HG02885 (cell line): Measurements from ENCODE around the gene UPF3B.
"Not testable (repeated sequence)": the region's sequence is repeated elsewhere in the genome, so short reads cannot be mapped to it uniquely, and the experiment has no call there.

ENCODE experiments used
- ATAC-seq: cut with Tn5 transposase; IDR thresholded peaks from one replicate; pipeline ENCODE4 v1.9.1; 2021; ENCODE audit warnings: mild to moderate bottlenecking; ENCODE audit not compliant: unreplicated experiment, poor library complexity

The UPF3B gene, protein sequence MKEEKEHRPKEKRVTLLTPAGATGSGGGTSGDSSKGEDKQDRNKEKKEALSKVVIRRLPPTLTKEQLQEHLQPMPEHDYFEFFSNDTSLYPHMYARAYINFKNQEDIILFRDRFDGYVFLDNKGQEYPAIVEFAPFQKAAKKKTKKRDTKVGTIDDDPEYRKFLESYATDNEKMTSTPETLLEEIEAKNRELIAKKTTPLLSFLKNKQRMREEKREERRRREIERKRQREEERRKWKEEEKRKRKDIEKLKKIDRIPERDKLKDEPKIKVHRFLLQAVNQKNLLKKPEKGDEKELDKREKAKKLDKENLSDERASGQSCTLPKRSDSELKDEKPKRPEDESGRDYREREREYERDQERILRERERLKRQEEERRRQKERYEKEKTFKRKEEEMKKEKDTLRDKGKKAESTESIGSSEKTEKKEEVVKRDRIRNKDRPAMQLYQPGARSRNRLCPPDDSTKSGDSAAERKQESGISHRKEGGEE

DNA sequence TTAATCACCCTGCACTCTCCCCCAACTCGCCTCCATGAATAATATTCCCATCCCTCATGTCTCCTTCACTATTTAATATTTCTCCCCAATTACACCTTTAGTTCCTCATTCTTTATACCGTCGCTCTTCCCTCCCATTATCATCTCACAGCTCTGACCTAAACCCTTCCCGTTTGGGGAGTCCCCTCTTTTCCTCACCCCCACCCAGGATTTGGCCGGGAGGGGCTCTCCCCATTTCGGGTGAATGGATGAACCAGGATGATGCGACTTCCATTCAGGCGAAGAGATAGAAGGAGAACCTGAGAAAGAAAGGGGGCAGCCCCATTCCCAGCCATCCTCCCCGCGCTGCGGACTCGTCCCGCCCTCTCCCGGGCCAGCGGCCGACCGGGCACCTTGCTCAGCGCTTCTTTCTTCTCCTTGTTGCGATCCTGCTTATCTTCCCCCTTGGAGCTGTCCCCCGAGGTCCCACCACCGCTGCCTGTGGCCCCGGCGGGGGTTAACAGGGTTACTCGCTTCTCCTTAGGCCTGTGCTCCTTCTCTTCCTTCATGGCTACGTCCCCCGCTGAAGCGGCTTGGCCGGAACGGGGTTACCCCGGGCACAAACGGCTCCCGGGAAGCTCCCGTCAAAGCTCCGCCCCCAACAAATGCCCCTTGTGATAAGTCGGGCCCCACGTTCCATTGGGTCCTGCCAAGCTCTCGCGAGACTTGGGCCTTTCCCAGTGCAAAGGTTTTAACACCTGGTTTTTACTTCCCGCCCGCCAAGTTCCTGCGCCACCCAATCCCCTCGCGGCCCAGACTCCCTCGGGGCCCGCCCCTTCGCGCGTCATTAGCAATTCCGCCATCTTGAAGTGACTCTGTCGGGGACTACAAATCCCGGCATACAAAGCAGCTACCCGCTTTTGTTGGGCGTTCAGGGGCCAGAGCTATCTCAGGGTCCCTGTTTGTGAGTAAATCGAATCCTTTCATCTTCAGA is at the start of gene UPF3B:
TSS of gene UPF3B (minus strand) at position 582 of the 972 bp plus-strand sequence. CDS start at position 547, 35 bp downstream.
- ATAC-seq = peak; percentile 97

DNA sequence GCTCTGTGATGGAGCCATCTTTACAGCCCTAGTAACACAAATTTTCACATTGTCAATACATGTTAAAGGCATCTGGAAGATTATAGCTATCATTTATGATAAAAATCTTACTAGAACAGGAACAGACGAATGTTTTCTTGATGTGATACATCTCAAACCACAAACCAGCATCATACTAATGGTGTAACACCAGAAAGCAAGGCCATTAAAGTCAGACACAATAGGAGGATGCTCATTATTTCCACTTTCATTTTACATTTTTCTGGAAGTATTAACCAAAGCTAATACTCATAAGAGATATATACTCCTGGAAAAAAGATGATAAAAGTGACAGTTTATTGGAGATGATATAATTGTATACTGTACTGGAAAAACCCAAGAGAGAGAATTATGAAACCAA is 48.2 kb upstream of the UPF3B start:
- ATAC-seq = no peak

DNA sequence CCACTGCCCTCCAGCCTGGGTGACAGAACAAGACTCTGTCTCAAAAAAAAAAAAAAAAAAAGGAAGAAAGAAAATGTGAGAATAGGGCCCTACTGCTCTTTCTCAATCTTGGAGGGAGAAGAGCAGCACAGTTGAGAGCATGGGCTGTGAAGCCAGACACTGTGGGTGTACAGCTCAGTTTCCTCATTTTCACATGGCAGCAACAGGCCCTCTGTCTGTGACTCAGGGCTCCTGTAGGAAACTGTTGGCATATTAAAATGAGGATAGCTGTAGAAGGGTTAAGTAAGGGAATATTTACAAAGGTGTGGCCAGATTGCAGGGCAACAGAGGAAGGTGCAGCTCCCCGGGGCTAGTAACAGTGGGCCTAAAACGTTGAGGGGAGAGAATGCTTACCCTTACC is 46.4 kb upstream of the UPF3B start:
- no peak for ATAC-seq

DNA sequence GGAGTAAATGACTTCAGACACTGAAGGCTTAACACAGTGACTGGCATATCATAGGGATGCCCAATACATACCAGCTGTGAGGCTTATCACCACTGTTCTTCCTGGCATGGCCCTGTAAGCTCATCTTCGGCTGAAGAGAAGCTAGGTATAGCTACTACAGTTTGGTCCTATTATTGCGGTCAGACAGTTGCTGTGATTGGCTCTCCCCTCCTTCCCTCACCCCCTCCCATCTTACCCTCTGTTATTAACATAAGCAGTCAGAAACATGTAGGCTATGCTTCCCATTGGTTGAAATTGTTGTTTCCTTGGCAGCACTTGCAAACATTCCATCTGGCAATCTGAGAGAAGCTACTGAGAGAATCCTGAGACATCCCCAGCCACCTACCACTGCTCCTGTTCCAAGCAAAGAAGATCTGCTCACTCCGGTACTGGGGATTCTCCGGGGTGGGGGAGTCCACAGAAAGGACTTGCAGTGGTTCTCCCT is 43.1 kb upstream of the UPF3B start, which contains the start of gene AKAP14:
TSS of gene AKAP14 (plus strand) at position 51 of the 484 bp plus-strand sequence. CDS start 7,331 bp downstream, outside the sequence.
- no peak for ATAC-seq

DNA sequence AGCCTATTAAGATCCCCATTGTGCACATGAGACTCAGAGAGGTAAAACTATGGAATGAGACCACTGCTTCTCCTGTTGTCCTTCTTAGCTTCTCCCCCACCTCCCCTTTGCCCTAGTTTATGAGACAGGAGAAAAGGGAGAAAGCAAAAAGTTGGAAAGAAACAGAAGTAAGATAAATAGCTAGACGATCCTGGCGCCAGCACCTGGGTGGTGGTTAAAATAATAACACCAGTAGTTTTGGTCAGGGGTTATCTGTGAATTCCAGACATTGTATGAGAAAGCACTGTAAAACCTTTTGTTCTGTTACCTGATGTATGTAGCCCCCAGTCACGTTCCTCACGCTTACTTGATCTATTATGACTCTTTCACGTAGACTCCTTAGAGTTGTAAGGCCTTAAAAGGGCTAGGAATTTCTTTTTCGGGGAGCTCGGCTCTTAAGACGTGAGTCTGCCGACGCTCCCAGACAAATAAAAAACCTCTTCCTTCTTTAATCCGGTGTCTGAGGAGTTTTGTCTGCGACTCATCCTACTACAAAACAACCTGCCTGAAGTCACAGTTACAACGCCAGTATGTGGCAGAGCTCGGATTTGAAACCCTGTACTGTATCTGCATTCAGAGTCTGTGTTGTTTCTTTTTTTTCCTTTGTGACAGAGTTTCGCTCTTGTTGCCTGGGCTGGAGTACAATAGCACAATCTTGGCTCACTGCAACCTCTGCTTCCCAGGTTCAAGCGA is 39.4 kb upstream of the UPF3B start:
- not testable (repeated sequence) for ATAC-seq

DNA sequence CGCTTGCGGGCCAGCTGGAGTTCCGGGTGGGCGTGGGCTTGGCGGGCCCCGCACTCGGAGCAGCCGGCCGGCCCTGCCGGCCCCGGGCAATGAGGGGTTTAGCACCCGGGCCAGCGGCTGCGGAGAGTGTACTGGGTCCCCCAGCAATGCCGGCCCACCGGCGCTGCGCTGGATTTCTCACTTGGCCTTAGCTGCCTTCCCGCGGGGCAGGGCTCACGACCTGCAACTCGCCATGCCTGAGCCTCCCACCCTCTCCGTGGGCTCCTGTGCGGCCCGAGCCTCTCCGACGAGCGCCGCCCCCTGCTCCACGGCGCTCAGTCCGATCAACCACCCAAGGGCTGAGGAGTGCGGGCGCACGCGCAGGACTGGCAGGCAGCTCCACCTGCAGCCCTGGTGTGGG is 37.9 kb upstream of the UPF3B start:
- not testable (repeated sequence) for ATAC-seq

DNA sequence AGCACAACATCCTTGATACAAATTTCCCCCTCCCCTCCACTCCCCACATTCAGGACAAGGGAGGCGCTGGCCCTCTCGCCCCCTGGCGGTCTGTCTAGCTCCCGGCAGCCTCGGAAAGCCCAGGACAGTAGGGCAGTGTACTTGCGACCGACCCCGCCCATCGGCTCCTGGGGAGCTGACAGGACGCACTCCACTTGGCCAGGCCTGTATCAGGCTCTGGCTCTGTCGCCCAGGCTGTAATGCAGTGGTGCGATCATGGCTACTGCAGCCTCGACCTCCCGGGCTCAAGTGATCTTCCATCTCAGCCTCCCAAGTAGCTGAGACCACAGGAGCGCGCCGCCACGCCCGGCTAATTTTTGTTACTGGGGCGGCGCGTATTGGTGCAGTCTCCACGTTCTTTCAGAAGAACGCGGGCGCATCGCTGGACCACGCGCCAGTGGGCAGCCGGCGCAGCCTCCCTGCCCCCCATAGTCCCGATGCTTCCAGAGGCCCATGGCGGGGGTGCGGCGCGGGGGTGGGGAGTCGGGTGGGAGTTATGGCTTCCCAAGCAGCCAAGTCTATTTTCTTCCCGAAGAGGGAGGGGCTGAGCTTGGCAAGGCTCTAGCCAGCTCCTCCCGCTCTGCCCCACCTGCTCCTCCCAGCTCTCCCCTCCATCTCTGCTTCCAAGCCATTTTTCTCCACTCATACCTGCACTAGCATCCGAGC is 35.1 kb upstream of the UPF3B start:
- peak; percentile 86 for ATAC-seq

DNA sequence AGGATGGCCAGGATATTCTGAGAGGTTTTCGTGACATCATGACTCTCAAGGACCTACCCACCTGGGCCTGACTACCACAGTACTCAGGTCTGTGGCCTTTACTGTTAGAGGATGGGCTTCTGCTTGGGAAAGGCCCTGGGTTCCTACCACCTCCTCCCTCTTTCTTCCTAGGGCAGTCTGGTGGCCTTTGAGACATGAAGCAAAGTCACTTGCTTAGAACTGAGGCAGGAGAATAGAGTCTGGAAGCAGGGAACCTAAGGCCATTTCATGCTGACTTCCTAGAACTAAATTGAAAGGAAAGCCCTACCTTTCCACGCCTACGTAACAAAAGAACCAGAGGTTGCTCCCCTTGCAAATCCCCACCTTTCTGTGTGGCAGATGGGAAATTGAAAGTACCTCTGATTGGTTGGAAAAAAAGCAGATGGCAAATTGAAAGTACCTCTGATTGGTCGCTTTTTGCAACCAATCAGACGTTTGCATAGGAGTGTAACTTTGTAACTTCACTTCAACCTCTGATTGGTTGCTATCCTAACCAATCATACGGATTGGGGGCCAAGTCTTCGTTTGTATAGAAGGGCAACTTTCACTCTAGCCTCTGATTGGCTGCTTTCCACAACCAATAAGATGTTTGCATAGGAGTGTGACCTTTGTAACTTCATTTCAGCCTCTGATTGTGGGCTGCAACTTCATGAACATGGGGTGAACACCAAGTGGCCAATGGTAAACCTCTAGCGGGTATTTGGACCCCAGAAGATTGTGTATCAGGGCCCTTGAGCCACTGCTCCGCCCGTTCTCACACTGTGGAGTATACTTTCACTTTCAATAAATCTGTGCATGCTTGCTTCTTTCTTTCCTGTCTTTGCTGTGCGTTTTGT is 33.0 kb upstream of the UPF3B start:
- ATAC-seq = no peak

DNA sequence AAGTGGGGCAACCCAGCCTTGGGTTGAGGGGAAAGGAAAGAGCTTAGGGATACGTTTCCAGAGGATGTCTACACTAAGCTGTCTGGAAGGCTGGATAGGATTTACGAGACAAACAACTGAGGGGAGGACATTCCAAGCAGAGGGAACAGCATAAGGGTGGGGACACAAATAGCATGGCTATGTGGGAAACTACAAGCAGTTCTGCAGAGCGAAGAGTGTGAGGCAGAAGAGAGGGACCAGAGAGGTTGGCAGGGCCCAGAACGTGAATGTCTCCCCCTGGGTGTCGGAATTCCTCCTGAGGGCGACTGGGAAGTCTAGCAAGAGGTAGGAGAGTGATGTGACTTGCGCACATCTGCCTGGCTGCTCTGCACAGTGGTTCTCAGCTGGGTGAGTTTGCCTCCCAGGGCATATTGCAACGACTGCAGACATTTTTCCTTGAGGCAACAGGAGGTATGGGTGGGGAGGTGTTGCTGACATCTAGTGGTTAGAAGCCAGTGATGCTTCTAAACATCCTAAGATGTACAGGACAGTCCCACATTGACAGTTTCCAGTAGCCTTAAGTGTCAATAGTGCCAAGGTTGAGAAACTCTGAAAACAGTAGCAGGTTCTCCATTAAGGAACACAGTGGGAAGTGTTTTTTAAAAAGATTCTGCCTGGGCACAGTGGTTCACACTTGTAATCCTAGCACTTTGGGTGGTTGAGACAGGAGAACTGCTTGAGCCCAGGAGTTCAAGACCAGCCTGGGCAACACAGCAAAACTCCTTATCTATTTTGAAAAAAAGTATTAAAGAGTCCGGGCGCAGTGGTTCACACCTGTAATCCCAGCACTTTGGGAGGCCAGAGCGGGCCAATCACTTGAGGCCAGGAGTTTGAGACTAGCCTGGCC is 28.0 kb upstream of the UPF3B start:
- ATAC-seq = peak; percentile 97

DNA sequence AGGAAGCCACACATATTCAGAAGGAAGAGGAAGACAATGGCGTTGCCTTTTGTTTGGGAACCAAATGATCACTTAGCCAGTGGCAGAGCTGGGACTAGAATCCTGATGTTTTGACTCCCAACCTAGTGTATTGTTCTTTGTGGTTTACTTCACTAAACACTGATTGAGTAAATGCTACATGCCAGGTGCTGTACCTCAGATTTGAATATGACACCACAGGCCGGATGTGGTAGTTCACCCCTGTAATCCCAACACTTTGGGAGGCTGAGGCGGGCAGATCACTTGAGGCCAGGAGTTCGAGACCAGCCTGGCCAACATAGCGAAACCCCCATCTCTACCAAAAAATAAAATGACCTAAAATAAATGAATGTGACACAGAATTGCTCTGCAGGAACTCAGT is 27.3 kb upstream of the UPF3B start:
- ATAC-seq = no peak

DNA sequence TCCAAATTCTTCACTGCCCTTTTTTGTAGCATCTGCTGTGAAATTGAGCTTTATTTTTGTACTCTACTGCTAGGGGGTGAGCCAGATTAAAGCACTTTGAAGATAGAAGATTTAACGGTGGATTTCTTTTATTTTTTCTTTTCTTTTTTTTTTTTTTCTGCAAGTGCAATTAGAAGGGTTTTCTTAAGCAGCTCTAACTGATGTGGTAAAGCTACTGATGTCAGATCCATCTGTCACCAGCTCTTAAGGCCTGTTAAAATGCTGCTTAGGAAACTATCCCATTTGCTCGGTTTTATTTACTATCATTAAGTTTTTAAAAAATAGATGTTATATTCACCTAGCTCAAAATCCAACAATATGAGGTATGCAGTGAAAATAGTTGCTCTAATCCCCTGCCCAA is 26.0 kb upstream of the UPF3B start:
- ATAC-seq = no peak

DNA sequence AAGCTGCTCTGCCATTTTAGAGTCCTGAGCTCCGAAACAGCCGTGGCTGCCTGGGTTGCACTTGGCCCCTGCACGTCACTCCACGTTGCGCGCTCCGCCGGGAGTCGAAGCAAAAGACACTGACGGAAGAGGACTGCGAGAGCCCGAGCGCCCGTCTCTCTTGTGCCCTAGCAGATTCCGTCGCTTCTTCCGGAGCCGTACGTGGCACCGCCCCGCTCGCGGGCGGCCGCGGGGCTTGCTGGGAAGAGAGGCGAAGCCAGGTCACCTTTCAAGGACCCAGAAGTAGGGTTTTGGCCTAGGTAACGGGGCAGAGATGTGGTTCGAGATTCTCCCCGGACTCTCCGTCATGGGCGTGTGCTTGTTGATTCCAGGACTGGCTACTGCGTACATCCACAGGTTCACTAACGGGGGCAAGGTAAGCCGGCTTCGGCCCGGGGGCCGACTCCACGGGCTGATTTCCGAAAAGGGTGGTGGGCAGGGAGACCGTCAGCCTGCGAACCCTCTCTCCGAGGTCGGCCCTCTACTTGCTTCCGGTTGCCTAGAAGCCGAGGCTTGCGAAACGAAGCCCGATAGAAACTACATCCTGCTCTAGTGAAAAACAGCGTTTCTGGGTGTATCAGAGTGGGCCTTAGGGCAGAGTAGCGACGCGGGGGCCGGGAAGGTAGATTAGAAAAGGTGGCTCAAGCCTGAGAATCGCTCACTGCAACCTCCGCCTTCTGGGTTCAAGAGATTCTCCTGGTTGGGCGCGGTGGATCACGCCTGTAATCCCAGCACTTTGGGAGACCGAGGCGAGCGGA is 19.0 kb upstream of the UPF3B start, which contains the start of the genes NDUFA1 and RNF113A:
TSS of gene NDUFA1 (plus strand) at position 234 of the 797 bp plus-strand sequence. CDS start at position 314, 80 bp downstream.
TSS of gene RNF113A (minus strand) at position 135 of the 797 bp plus-strand sequence. CDS start at position 15, 120 bp downstream.
- ATAC-seq = peak; percentile 92

DNA sequence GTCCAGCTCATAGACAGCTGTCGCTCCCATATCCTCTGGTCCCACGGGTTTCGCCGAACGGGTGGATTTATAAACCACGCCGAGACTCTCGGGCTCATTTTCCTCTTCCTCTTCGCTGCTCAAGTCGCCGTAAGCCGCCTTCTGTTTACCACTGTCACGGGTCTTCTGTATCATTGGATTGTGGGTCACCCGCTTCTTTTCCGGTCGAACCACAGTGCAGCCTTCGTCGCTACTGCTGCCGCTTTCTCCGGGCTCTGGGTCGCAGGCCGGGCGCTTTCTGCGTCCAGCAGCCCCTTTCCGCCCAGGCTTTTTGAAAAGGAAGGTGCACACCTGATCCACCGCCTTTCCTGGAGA is 18.5 kb upstream of the UPF3B start:
- peak; percentile 37 for ATAC-seq

DNA sequence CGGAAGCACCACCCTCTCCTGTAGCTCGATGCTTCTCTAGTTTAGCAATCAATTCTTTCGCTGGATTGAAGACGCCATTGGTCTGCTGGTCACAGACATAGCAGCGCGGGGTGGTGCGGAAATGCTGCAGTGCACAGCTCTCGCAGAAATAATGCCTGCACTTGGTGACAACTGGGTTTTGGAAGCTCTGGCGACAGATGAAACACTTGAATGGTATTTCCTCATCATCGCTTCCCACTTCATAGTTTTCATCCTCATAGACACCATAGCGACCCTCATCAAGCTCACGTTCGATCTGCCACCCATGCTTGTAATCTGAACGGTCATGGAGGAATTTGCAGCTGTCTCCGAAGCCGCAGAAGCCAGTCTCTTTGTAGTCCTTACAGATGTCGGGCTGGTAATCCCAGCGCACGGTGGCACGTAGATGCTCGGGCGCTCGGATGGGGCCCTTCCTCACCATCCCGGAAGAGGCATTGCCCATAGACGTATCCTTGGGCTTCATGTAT is 17.9 kb upstream of the UPF3B start:
- ATAC-seq = no peak

DNA sequence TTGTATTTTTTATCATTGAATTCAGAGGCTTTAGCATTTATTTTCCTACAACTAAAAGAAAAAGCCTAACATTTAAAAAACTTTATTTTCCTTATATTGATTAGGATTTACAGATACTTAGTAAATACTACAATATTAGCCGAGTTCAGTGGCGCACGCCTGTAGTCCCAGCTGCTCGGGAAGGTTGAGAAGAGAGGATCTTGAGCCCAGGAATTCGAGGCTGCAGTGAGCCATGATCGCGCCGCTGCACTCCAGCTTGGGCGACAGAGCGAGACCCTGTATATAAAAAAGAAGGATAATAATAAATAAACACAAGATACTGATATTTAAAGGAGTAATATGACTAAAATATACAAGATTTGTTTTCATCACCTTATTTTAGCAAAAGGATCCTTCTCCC is 681 bp upstream of the UPF3B start:
- no peak for ATAC-seq

DNA sequence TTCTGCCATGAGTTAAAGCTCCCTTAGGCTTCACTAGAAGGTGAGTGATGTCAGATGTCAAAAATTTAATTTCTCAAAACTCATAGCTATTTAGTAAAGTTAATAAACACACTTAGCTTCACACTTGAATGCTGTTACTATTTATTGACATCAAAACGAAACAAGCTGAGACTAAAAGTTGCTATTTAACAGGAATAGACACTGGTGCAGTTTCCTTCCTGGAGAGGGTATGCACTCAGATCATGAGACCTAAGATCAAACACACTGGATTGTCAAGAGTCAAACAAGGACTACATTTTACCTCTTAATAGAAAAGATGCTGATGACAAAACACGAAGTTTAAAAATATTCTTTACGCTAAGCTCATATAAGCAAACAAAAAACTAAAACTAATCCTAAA is 18.9 kb downstream of the UPF3B start:
- no peak for ATAC-seq
